ENCODE measurements around the gene COPA. TPM values are rescaled to one million over a fixed set of nuclear protein-coding genes. Genes with fewer than 3 reads are reported as not detected.

Gene COPA
- polyA plus RNA-seq, 1 donor: 126 TPM

GRCh38 chr1:160267284-160267991, 75.6 kb downstream of the COPA start:
- no peak for DNase-seq (ENCODE audit: low read depth)

DNA sequence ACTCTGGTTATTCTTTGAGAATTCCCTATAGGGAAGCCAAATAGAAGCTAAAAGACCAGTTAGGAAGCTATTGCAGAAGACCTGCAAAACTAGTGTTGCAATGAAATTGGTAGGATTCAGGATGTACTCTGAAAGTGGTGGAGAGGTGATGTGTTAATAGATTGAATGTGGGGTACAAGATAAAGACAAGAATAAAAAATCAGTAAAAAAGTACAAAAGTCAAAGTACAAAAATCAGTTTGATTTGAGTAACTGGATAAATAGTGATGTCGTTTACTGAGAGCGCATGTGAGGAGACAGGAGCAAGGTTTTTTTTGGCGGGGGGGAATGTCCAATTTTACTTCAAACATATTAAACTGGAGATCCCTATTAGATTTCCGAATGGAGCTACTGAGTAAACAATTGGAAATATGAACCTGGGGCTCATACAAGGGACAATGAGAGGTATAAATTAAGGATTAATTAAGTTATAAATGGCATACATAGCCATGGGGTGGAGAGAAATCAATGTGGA, 78.2 kb downstream of the COPA start:
- no peak for DNase-seq (ENCODE audit: low read depth)

DNA sequence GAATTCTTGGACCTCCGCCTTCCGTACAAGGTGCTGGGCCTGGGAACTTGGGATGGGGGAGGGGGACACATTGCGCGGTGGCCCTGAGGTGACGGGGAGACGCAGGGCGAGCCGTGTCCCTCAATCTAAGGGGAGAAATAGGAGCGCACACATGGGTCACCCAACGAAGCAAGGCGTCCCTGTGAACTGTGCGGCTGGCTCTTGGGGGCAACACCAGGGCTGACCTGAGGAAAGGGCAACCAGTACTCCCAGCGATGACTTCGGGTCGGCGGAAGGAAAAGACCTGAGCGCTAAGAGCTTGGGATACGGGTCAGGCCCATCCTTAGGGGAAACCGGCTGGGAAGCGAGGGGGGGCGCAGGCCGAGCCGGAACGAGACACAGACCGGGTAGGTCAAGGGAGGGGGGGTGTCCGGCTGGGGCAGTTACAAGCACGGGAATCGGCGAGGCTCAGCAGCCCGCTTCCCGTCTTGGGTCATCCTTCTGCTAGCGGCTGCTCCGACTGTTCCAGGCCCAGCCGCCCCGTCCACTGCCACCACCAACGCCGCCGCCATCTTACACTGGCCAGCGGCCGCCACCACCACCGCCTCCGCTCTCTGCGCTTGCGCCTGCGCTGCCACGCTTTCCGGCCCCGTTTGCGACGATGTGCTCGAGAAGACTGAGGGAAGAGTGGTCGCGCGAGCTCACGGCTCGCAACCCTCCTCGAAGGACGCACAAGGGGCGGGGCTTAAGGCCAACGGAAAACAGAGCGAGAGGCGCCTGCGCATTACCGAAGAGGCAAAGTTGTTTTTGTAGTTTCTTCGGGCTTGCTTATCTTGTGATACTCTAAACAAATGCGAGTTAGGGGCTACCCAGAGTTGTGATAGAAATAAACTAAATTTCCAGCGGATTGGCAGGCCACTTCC, 80.9 kb downstream of the COPA start, which contains the start of gene DCAF8:
Gene DCAF8 (minus strand): TSS at position 657 of the 902 bp plus-strand sequence. CDS start 18,541 bp downstream, outside the sequence.
- DNase-seq (ENCODE audit: low read depth): peak; percentile 97

GRCh38 chr1:160261556-160261892, 81.5 kb downstream of the COPA start:
- DNase-seq (ENCODE audit: low read depth): no peak

DNA sequence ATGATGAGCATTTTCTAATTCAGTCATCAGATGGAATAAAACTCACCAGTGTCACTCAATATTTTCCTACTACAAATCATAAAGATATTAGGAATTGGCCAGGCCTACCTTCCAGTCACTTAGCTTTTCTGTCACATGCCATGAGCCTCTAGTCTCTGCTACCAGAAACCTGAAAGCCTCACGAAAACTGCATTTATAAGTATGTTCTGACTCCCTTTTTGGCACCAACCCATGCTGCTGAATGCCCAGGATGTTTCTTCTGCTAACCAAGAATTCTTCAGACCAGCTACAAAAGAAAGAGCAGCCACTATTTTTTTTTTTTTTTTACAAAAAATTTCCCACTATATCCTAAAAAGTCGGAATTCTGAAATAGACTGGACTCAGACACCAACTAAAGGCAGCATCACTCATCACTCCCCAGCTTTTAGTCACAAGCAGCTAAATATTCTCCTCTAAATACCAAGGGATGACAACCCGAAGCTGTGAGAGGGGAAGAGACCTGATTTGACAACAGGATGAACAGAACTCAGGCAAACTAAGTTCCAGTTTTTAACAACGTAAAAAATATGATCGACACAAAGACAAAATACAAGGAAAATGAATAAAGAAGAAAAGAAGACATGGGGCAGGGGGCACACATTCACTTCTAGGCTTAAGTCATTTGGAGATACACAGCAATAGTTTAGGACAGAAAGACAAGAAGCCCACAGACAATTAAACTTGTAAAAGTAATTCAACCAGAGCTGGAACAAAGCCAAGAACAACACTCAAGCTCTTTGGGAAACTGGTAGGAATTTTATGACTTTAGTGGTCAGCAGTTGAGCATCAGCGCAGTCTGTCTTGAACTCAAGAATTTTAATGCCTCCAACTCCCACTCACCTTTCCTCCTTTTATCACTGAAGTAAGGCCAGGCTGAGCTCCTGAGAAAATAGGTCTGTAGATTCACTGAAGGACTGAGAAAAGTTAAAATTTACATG, 82.4 kb downstream of the COPA start:
- DNase-seq (ENCODE audit: low read depth): no peak

DNA sequence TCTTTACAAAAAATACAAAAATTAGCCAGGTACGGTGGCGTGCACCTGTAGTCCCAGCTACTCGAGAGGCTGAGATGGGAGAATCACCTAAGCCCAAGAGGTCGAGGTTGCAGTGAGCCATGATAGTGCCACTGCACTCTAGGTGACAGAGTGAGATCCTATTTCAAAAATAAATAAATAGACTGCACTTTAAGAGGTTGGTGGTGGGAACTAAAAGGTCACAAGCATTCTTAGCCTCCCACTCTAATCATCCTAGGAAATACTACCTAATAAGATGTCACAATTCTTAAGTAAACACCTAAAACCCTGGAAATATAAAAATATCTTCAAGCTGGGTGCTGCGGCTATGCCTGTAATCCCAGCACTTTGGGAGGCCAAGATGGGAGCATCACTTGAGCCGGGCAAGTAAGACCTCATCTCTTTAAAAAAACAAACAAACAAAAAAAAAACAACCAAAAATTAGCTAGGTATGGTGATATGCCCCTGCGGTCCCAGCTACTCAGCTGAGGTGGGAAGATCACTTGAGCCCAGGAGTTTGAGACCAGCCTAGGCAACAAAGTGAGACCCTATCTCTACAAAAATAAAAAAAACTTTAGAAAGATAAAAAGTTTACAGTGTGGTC, 84.8 kb downstream of the COPA start:
- no peak for DNase-seq (ENCODE audit: low read depth)

DNA sequence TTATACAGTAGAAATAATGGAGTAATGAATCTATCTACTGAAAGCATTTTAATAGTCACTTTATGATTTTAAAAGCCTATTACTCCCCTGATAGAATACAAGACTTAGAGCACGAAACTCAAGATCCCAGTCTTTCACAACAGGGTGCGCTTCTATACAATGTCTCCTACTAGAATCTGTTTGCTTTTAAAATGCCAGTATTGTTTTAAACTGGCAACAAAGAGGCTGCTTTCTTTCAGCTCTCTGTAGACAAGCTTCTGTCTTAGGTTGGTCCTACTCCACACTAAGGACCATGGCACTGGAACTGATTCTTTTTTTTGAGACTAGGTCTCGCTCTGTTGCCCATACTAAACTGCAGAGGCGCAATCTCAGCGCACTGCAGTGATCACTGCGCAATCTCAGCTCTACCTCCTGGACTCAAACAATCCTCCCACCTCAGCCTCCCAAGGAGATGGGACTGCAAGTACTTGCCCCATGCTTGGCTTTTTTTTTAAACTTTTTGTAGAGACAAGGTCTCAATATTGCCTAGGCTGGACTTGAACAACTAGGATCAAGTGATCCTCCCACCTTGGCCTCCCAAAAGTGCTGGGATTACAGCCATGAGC, 85.5 kb downstream of the COPA start:
- no peak for DNase-seq (ENCODE audit: low read depth)

- DNase-seq (ENCODE audit: low read depth): no peak
Measured at GRCh38 chr1:160256396-160257046, 86.5 kb downstream of the COPA start.

- DNase-seq (ENCODE audit: low read depth): no peak
Measured at GRCh38 chr1:160255781-160256300, 87.2 kb downstream of the COPA start.

GRCh38 chr1:160251687-160252526, 91.1 kb downstream of the COPA start:
- no peak for DNase-seq (ENCODE audit: low read depth)

DNA sequence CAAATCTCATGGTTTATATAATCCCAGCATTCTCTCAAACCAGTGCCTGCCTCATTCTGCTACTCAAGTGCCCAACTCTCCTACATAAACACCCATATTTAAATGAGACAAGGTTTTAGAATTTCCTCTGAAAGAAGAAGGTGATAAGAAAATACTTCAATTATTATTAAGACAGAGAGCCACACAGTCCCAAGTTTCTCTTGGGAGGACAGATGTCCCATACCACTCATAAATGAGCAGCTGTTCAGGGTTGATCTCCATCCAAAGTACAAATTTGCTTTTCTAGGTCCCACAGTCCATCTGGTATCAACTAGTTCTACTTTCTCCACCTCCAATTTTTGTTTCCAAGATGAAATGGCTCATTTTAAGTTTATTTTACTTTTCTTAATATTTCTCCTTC, 92.0 kb downstream of the COPA start:
- no peak for DNase-seq (ENCODE audit: low read depth)

GRCh38 chr1:160247053-160247452, 96.0 kb downstream of the COPA start:
- DNase-seq (ENCODE audit: low read depth): no peak

DNA sequence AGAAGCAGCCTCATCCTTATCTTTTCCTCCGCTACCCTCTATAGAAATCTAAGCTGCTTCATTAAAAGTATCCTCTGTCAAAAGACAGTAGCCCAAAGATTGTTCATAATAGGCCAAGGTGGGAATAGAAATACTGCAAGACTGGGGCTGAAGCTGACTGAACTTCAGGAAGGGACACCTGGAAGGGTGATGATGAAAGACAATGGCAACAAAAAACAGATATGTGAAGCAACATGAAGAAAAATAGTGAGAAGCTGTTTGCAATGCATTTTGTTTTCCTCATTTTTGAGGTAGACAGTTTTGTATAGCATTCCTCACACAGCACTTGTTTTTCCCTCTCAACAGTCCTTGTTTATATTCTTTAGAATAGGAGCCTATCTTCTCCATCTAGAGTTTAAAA, 97.6 kb downstream of the COPA start:
- no peak for DNase-seq (ENCODE audit: low read depth)

GRCh38 chr1:160244209-160244608, 98.8 kb downstream of the COPA start:
- no peak for DNase-seq (ENCODE audit: low read depth)

- no peak for DNase-seq (ENCODE audit: low read depth)
Measured at GRCh38 chr1:160243767-160244166, 99.3 kb downstream of the COPA start.

DNA sequence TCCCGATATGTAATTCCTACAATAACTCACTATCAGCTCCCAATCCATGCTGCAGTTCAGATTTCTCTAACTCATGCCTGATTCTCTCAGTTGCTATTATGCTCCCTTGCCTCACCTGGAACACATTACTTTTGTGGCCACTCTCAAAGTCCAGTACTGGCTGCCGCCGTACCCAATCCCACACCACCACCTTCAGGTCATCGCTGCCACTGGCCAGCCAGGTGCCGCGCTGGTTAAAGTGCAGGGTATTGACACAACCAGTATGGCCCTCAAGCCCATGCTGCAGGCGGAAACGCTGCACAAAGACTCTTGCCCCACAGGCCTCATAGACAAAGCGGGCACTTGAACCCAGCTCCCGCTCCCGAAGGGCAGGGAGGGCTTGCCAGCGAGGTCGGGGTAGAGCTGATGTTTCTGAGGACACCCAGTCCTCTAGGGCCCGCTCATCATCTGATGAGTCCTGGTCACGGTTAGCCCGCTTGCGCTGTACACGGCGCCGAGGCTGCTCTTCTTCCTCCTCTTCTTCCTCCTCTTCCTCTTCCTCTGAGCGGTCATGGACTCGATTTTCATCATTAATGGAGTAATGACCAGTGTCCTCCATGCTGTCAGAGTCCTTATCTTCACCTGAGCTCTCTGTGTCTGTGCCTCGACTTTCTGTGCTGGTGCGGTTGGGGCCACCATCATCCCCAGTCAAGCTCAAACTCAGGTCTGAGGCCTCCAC, 103.3 kb downstream of the COPA start:
- no peak for DNase-seq (ENCODE audit: low read depth)
